CD4-positive, CD25-positive, alpha-beta regulatory T cell (primary cell): ENCODE results near the gene IRF2BP2. TPM values are rescaled to one million over a fixed set of nuclear protein-coding genes. Genes with fewer than 3 reads are reported as not detected.

Source experiments
- ATAC-seq, 2 donors: fragments of 150-1000 bp; cut with Tn5 transposase; one replicate each; pipeline ENCODE4 v1.10.0; 2021; ENCODE audit warnings: low read depth in 2 of 2, moderate number of reproducible peaks in 2 of 2, moderate library complexity in 1 of 2
- DNase-seq, 3 donors: peaks; one replicate each; pipeline versions ENCODE4 v3.0.0 to v3.0.0-alpha.2; 2012 to 2022; ENCODE audit warnings: mixed read lengths in 1 of 3
- H3K27ac ChIP-seq: one replicate; pipeline ENCODE4 v1.7.0; 2013; ENCODE audit warnings: mild to moderate bottlenecking, low read length; ENCODE audit not compliant: insufficient read depth, poor library complexity, severe bottlenecking
- H3K27me3 ChIP-seq: one replicate; pipeline ENCODE4 v1.7.0; 2013; ENCODE audit warnings: low read length; ENCODE audit not compliant: control insufficient read depth, insufficient read depth
- H3K36me3 ChIP-seq: one replicate; pipeline ENCODE4 v1.7.0; 2013; ENCODE audit warnings: mild to moderate bottlenecking, low read length, moderate library complexity; ENCODE audit not compliant: control insufficient read depth, insufficient read depth
- H3K4me1 ChIP-seq: 2 replicates; pipeline ENCODE4 v1.7.0; 2013; ENCODE audit warnings: mild to moderate bottlenecking, low read length; ENCODE audit not compliant: insufficient read depth, control insufficient read depth, poor library complexity, severe bottlenecking
- H3K4me3 ChIP-seq: one replicate; pipeline ENCODE4 v1.7.0; 2013; ENCODE audit warnings: low read depth, mild to moderate bottlenecking, low read length, moderate library complexity
- H3K9me3 ChIP-seq, 2 experiments: 1 replicate in 1 of 2; 2 replicates in 1 of 2; pipeline ENCODE4 v1.7.0; 2013; ENCODE audit warnings: low read length in 2 of 2, mild to moderate bottlenecking in 1 of 2, moderate library complexity in 1 of 2; ENCODE audit not compliant: control insufficient read depth in 2 of 2
- H3K27ac Mint-ChIP-seq, 3 donors: one replicate each; pipeline ENCODE4 v1.8.0; 2020 to 2022; ENCODE audit warnings: mild to moderate bottlenecking in 3 of 3, mixed read lengths in 3 of 3, moderate library complexity in 2 of 3
- H3K27me3 Mint-ChIP-seq: one replicate; pipeline ENCODE4 v1.8.0; 2022; ENCODE audit warnings: mild to moderate bottlenecking, mixed read lengths
- H3K36me3 Mint-ChIP-seq: one replicate; pipeline ENCODE4 v1.8.0; 2020; ENCODE audit warnings: mixed read lengths
- H3K4me1 Mint-ChIP-seq, 4 donors: one replicate each; pipeline ENCODE4 v1.8.0; 2020 to 2022; ENCODE audit warnings: mixed read lengths in 4 of 4, mild to moderate bottlenecking in 1 of 4
- H3K4me3 Mint-ChIP-seq, 4 donors: one replicate each; pipeline ENCODE4 v1.8.0; 2020 to 2022; ENCODE audit warnings: mild to moderate bottlenecking in 4 of 4, mixed read lengths in 4 of 4, moderate library complexity in 3 of 4
- H3K9me3 Mint-ChIP-seq, 7 donors: one replicate each; pipeline ENCODE4 v1.8.0; 2020 to 2022; ENCODE audit warnings: mixed read lengths in 7 of 7, mild to moderate bottlenecking in 3 of 7, moderate library complexity in 2 of 7
- polyA plus RNA-seq, 4 donors: library from polyadenylated mRNA; unstranded; fragments of 300-500 nt; fragmentation: Illumina TruSeq; gene quantifications; one replicate each; pipeline ENCODE4 v1.2.3, GENCODE V29; 2021
- total RNA-seq: library from RNA; stranded (reverse); gene quantifications from one replicate; pipeline ENCODE4 v1.2.3, GENCODE V29; 2022

IRF2BP2 gene
- total and polyA plus RNA-seq, 5 donors from 2014 or later = 21.1 to 375 (median 25.4) TPM

DNA sequence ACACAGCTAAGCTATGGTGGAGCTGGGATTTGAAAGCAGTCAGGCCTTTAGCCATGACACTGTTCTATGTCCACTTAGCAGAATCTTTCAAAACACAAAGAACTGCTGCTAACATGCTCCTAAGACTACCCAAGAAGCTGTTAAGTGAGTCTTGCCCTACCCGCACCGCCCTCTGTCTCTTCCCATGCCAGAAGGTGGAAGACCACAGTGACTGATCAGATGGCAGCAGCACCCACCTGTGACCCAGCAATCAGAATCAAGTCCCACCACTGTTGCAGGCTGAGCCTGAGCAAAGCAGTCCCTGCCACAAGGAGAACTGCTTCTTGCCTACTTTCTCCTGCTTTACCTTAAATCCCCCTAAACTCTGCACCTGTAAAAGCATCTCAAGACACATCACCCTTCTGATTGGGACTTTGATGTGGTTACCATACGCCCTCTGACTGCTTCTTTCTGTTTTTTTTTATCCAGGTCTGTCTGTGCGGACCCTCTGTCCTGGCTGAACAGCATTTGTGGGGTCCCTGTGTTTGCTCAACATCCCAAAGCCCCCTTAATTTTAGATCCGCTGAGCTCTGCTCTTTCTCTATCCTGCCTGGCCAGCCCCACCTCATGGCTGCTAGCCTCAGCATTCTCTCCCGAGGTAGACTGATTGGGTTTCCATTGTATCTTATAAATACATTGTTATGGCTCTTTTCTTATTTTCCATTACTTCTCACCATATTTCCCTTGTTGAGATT is 16.0 kb downstream of the IRF2BP2 start:
- Histone ChIP-seq H3K4me3 (no peak overlapping the region), H3K9me3 (no peaks in the 10 kb centered on the region), H3K27ac (no peak overlapping the region), H3K27me3 (no peaks in the 10 kb centered on the region), H3K36me3 (no peaks in the 10 kb centered on the region), H3K4me1 (peaks cover 7% of the 10 kb centered on the region)
- ATAC-seq = no peak
- Mint-ChIP-seq H3K27ac (peak overlapping the region in 1 of 3 donors; percentile 8), H3K4me1 (peaks cover 0 to 7% (median 3%) of the 10 kb centered on the region in 4 donors), H3K4me3 (no peak overlapping the region), H3K36me3 (no peaks in the 10 kb centered on the region), H3K9me3 (no peaks in the 10 kb centered on the region), H3K27me3 (no peaks in the 10 kb centered on the region)
- DNase-seq = no peak

DNA sequence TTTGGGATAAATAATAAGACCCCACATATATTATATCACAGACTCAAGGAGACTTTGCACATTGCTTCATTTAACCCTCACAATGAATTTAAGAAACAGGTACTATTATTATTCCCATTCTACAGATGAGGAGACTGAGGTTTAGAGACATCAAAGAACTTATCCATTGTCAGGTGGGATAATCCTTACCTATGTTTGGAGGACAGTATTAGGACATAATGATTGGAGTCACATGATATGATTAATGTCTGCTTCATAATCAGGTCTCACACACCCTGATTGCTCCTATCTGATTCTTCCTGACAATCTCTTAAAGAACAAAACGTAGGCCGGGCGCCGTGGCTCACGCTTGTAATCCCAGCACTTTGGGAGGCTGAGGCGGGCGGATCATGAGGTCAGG is 16.9 kb downstream of the IRF2BP2 start:
- H3K4me1 Mint-ChIP-seq = peaks cover 0 to 4% (median under 1%) of the 10 kb centered on the region in 4 donors
- Histone ChIP-seq H3K27ac (no peak overlapping the region), H3K36me3 (no peaks in the 10 kb centered on the region), H3K27me3 (no peaks in the 10 kb centered on the region), H3K4me1 (peaks cover 3% of the 10 kb centered on the region), H3K4me3 (no peak overlapping the region), H3K9me3 (no peaks in the 10 kb centered on the region)
- H3K4me3 Mint-ChIP-seq = no peak overlapping the region
- H3K9me3 Mint-ChIP-seq = no peaks in the 10 kb centered on the region
- no peak for DNase-seq
- ATAC-seq = no peak
- H3K27me3 Mint-ChIP-seq = peaks cover 5% of the 10 kb centered on the region
- H3K27ac Mint-ChIP-seq = no peak overlapping the region
- H3K36me3 Mint-ChIP-seq = no peaks in the 10 kb centered on the region

DNA sequence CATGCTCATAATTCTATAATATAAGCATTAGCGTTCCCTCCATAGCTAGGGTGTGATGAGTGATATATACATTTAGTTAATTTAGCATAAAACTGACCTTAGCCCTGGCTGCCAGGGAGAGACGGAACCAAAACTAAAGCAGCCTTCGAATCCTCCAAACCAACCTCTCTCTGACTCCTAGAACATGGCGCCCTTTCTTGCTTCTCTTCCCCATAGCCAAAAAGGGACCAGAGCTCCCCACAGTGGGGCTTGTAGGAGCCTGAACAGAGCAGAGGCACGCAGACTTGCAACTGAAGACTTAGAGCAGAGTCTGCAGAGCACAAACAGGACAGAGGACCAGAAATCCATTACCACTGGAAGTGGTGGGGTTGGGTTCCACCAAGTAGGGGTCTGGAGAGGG is 17.7 kb downstream of the IRF2BP2 start:
- H3K36me3 Mint-ChIP-seq = no peaks in the 10 kb centered on the region
- Histone ChIP-seq H3K27me3 (no peaks in the 10 kb centered on the region), H3K27ac (no peak overlapping the region), H3K36me3 (no peaks in the 10 kb centered on the region), H3K4me1 (no peaks in the 10 kb centered on the region), H3K9me3 (no peaks in the 10 kb centered on the region), H3K4me3 (no peak overlapping the region)
- H3K27me3 Mint-ChIP-seq = peaks cover 10% of the 10 kb centered on the region
- DNase-seq (no peak), ATAC-seq (no peak)
- H3K27ac Mint-ChIP-seq = no peak overlapping the region
- H3K9me3 Mint-ChIP-seq = no peaks in the 10 kb centered on the region
- no peaks in the 10 kb centered on the region for H3K4me1 Mint-ChIP-seq
- no peak overlapping the region for H3K4me3 Mint-ChIP-seq

DNA sequence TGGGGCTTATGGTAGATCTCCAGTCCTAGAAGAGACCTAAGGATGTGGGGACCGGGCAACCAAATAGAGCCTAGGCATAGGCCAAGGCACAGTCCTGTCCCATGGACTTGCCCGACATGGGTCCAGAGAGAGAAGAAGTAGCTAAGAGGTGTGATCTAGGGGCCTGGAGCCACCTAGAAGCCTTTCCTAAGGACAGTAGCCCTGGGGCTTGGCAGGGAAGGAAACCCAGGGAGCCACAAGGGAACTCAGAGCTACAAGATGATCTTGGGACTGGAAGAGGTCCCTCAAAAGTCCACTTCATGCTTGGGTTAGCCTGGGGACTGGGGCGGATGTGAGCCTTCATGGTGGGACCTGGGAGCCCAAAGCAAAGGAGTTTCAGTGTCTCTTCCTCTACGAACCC is 18.8 kb downstream of the IRF2BP2 start:
- no peaks in the 10 kb centered on the region for H3K4me1 ChIP-seq
- H3K9me3 Mint-ChIP-seq = no peaks in the 10 kb centered on the region
- peaks cover 10% of the 10 kb centered on the region for H3K27me3 Mint-ChIP-seq
- no peaks in the 10 kb centered on the region for H3K9me3 ChIP-seq
- H3K36me3 ChIP-seq = no peaks in the 10 kb centered on the region
- DNase-seq (no peak), ATAC-seq (no peak)
- H3K4me3 ChIP-seq = no peak overlapping the region
- H3K27ac ChIP-seq = no peak overlapping the region
- H3K36me3 Mint-ChIP-seq = no peaks in the 10 kb centered on the region
- H3K27me3 ChIP-seq = peaks cover 2% of the 10 kb centered on the region
- H3K4me1 Mint-ChIP-seq = no peaks in the 10 kb centered on the region
- no peak overlapping the region for H3K4me3 Mint-ChIP-seq
- no peak overlapping the region for H3K27ac Mint-ChIP-seq

DNA sequence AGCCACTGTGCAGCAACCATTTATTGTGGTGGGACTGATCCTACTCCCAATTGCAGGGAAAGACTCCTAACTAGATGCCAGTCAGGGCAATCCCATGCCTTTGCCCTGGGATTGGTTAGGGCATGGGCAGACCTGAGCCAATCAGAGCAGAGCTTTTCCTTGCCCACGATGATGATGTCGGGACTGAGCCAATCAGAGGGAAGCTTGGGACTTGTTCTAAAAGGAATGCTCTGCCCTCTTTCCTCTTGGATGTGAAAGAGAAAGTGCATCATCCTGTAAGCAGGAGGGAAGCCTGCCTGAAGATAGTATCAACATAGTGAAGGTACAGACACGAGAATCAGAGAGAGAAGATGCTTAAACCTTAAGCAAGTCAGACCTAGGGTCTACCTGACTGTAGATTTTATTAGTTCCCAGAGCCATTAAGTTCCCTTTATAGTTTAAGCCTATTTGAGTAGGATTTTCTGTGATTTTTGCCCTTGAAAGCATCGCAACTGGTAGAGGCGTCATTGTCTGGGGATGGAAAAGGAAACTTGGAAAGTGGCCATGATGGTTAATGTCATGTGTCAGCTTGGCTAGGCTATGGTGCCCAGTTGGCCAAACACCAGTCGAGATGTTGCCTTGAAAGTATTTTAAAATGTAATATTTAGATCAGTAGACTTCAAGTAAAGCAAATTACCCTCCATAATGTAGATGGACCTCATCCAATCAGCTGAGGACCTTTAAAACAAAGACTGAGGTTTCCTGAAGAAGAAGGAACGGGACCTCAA is 19.9 kb downstream of the IRF2BP2 start:
- Histone ChIP-seq H3K4me3 (no peak overlapping the region), H3K4me1 (no peaks in the 10 kb centered on the region), H3K27ac (no peak overlapping the region), H3K9me3 (no peaks in the 10 kb centered on the region), H3K36me3 (no peaks in the 10 kb centered on the region), H3K27me3 (peaks cover 2% of the 10 kb centered on the region)
- Mint-ChIP-seq H3K4me3 (no peak overlapping the region), H3K9me3 (no peaks in the 10 kb centered on the region), H3K36me3 (no peaks in the 10 kb centered on the region), H3K27ac (no peak overlapping the region), H3K4me1 (no peaks in the 10 kb centered on the region), H3K27me3 (peaks cover 10% of the 10 kb centered on the region)
- ATAC-seq (no peak), DNase-seq (no peak)

- Histone ChIP-seq H3K27me3 (peaks cover 2% of the 10 kb centered on the region), H3K4me3 (no peak overlapping the region), H3K9me3 (no peaks in the 10 kb centered on the region), H3K36me3 (no peaks in the 10 kb centered on the region), H3K4me1 (no peaks in the 10 kb centered on the region), H3K27ac (no peak overlapping the region)
- H3K27me3 Mint-ChIP-seq = peaks cover 10% of the 10 kb centered on the region
- no peak overlapping the region for H3K4me3 Mint-ChIP-seq
- no peak for DNase-seq
- H3K27ac Mint-ChIP-seq = no peak overlapping the region
- H3K36me3 Mint-ChIP-seq = no peaks in the 10 kb centered on the region
- ATAC-seq = no peak
- no peaks in the 10 kb centered on the region for H3K4me1 Mint-ChIP-seq
- no peaks in the 10 kb centered on the region for H3K9me3 Mint-ChIP-seq
Measured at GRCh38 chr1:234589064-234589800, 20.7 kb downstream of the IRF2BP2 start.

GRCh38 chr1:234588386-234588785 is 21.6 kb downstream of the IRF2BP2 start:
- Mint-ChIP-seq H3K9me3 (no peaks in the 10 kb centered on the region), H3K27ac (no peak overlapping the region), H3K4me3 (no peak overlapping the region), H3K4me1 (no peaks in the 10 kb centered on the region), H3K27me3 (peaks cover 10% of the 10 kb centered on the region), H3K36me3 (no peaks in the 10 kb centered on the region)
- no peak overlapping the region for H3K27ac ChIP-seq
- DNase-seq = no peak
- H3K4me3 ChIP-seq = no peak overlapping the region
- ATAC-seq = no peak
- H3K36me3 ChIP-seq = no peaks in the 10 kb centered on the region
- H3K27me3 ChIP-seq = peaks cover 2% of the 10 kb centered on the region
- no peaks in the 10 kb centered on the region for H3K4me1 ChIP-seq
- no peaks in the 10 kb centered on the region for H3K9me3 ChIP-seq
